Smooth muscle cell (in vitro differentiated cells): ENCODE data around the gene ADORA2A. TPM values are rescaled to one million over a fixed set of nuclear protein-coding genes. Genes with fewer than 3 reads are reported as not detected.

ENCODE experiments used
- DNase-seq: peaks from one replicate; lab custom pipeline; 2025; ENCODE audit not compliant: unreplicated experiment; lab: John Stamatoyannopoulos, UW
- H2AFZ ChIP-seq: fragments of 200-600 bp; sonication (generic); 2 replicates; pipeline ENCODE4 v1.6.0; 2016; ENCODE audit warnings: antibody characterized with exemption, low read depth, mild to moderate bottlenecking
- H3F3A ChIP-seq: fragments of 200-600 bp; sonication (generic); 2 replicates; pipeline ENCODE4 v1.6.0; 2017; ENCODE audit warnings: antibody characterized with exemption, low read depth
- H3K27ac ChIP-seq: fragments of 200-600 bp; sonication (generic); 2 replicates; pipeline ENCODE4 v1.5.1; 2016; ENCODE audit warnings: low read depth, mild to moderate bottlenecking
- H3K27me3 ChIP-seq: fragments of 200-600 bp; sonication (generic); 2 replicates; pipeline ENCODE4 v1.6.1; 2016; ENCODE audit warnings: low read depth, mild to moderate bottlenecking
- H3K36me3 ChIP-seq: fragments of 200-600 bp; sonication (generic); 2 replicates; pipeline ENCODE4 v1.5.1; 2016; ENCODE audit warnings: low read depth
- H3K4me1 ChIP-seq: fragments of 200-600 bp; sonication (generic); 2 replicates; pipeline ENCODE4 v1.5.1; 2016; ENCODE audit warnings: low read depth
- H3K4me2 ChIP-seq: fragments of 200-600 bp; sonication (generic); 2 replicates; pipeline ENCODE4 v1.6.0; 2016; ENCODE audit warnings: mild to moderate bottlenecking
- H3K4me3 ChIP-seq: fragments of 200-600 bp; sonication (generic); 2 replicates; pipeline ENCODE4 v1.5.1; 2016; ENCODE audit warnings: mild to moderate bottlenecking
- H3K79me2 ChIP-seq: fragments of 200-600 bp; sonication (generic); 2 replicates; pipeline ENCODE4 v1.6.0; 2016; ENCODE audit warnings: low read depth, mild to moderate bottlenecking
- H3K9ac ChIP-seq: fragments of 200-600 bp; sonication (generic); 2 replicates; pipeline ENCODE4 v1.6.0; 2016; ENCODE audit warnings: low read depth
- H3K9me3 ChIP-seq: fragments of 200-600 bp; sonication (generic); replicated peaks from 2 replicates; pipeline ENCODE4 v1.5.1; 2016; ENCODE audit warnings: low read depth
- H4K20me1 ChIP-seq: fragments of 200-600 bp; sonication (generic); 2 replicates; pipeline ENCODE4 v1.6.0; 2016; ENCODE audit warnings: low read depth
- CTCF ChIP-seq: fragments of 200-600 bp; sonication (generic); IDR thresholded peaks from 2 replicates; pipeline ENCODE4 v1.5.1; 2017; ENCODE audit warnings: borderline replicate concordance, mild to moderate bottlenecking, antibody characterized with exemption; ENCODE audit not compliant: insufficient read depth, poor library complexity, severe bottlenecking
- WGBS: methylation state at CpG from one replicate; pipeline ENCODE4 v1.1.7; 2016; ENCODE audit warnings: low lambda C conversion rate; 5-methylcytosine and 5-hydroxymethylcytosine counted together
- polyA plus RNA-seq: library from polyadenylated mRNA; unstranded; fragments of >200 nt; fragmentation: Nextera tagmentation; extraction: Ambion mirVana; gene quantifications from 2 replicates; pipeline ENCODE4 v1.2.1, GENCODE V29; 2016
- total RNA-seq: library from RNA; depleted of rRNA; stranded (reverse); fragments of >200 nt; gene quantifications from 2 replicates; pipeline ENCODE4 v1.2.3, GENCODE V29; 2014

The ADORA2A gene
- total and polyA plus RNA-seq, 2 experiments from 2014 or later: 1.6 to 1.8 TPM

GRCh38 chr22:24457894-24458420 is 30.6 kb downstream of the ADORA2A start:
- TF ChIP-seq CTCF: no peak
- H3K27ac ChIP-seq: no peak overlapping the region
- H3K4me1 ChIP-seq: no peaks in the 10 kb centered on the region
- no peaks in the 10 kb centered on the region for H4K20me1 ChIP-seq
- 88% methylated on average over 3 of the region's 3 CpGs for WGBS
- no peak overlapping the region for H3K4me2 ChIP-seq
- no peaks in the 10 kb centered on the region for H3K27me3 ChIP-seq
- no peaks in the 10 kb centered on the region for H3K9me3 ChIP-seq
- no peak overlapping the region for H2AFZ ChIP-seq
- no peak for DNase-seq
- H3F3A ChIP-seq: no peaks in the 10 kb centered on the region
- H3K79me2 ChIP-seq: no peaks in the 10 kb centered on the region
- H3K4me3 ChIP-seq: no peak overlapping the region
- H3K36me3 ChIP-seq: no peaks in the 10 kb centered on the region
- no peak overlapping the region for H3K9ac ChIP-seq

- Histone ChIP-seq H3K27ac (no peak overlapping the region), H3K4me2 (no peak overlapping the region), H3K9ac (no peak overlapping the region), H3K79me2 (no peaks in the 10 kb centered on the region), H3F3A (no peaks in the 10 kb centered on the region), H3K27me3 (no peaks in the 10 kb centered on the region), H3K4me3 (no peak overlapping the region), H3K9me3 (no peaks in the 10 kb centered on the region), H4K20me1 (no peaks in the 10 kb centered on the region), H3K36me3 (no peaks in the 10 kb centered on the region), H3K4me1 (no peaks in the 10 kb centered on the region), H2AFZ (no peak overlapping the region)
- WGBS: 40% methylated on average over 1 of the region's 1 CpG
- DNase-seq: no peak
- no peak for TF ChIP-seq CTCF
These were observed 32.5 kb downstream of the ADORA2A start for GRCh38 chr22:24459911-24460310.

- Histone ChIP-seq H3F3A (no peaks in the 10 kb centered on the region), H3K27me3 (no peaks in the 10 kb centered on the region), H3K9ac (no peak overlapping the region), H3K4me3 (no peak overlapping the region), H3K36me3 (no peaks in the 10 kb centered on the region), H3K4me2 (peak overlapping the region; percentile 33), H2AFZ (peak overlapping the region; percentile 14), H3K9me3 (no peaks in the 10 kb centered on the region), H3K79me2 (no peaks in the 10 kb centered on the region), H3K4me1 (no peaks in the 10 kb centered on the region), H3K27ac (no peak overlapping the region), H4K20me1 (no peaks in the 10 kb centered on the region)
- WGBS: 53% methylated on average over 10 of the region's 10 CpGs
- no peak for TF ChIP-seq CTCF
- DNase-seq: no peak
These were observed 33.2 kb downstream of the ADORA2A start for GRCh38 chr22:24460418-24461089.
